Prostate gland (tissue), 2 donors: Measurements from ENCODE around the gene AGPAT4. TPM values are rescaled to one million over a fixed set of nuclear protein-coding genes. Genes with fewer than 3 reads are reported as not detected.

Experiments used
- DNase-seq: peaks from one replicate; pipeline ENCODE4 v3.0.0-alpha.2; 2019; ENCODE audit warnings: low spot score
- H3K27ac ChIP-seq, 2 donors: fragments of 200-600 bp; sonication (generic); 2 replicates each; pipeline ENCODE4 v1.5.1; 2017 to 2019
- H3K27me3 ChIP-seq: fragments of 200-600 bp; sonication (generic); replicated peaks from 2 replicates; pipeline ENCODE4 v1.5.1; 2019; ENCODE audit not compliant: insufficient read depth
- H3K36me3 ChIP-seq, 2 donors: fragments of 200-600 bp; sonication (generic); 1 replicate in 1 of 2; 2 replicates in 1 of 2; pipeline versions ENCODE4 v1.5.1 to v1.8.1; 2017 to 2019
- H3K4me1 ChIP-seq: fragments of 200-600 bp; sonication (generic); replicated peaks from 2 replicates; pipeline ENCODE4 v1.5.1; 2019
- H3K4me3 ChIP-seq, 2 donors: fragments of 200-600 bp; sonication (generic); 2 replicates each; pipeline ENCODE4 v1.5.1; 2017 to 2019
- H3K9me3 ChIP-seq: fragments of 200-600 bp; sonication (generic); 2 replicates; pipeline ENCODE4 v1.5.1; 2017
- POLR2A ChIP-seq: fragments of 450-650 bp; IDR thresholded peaks from one replicate; pipeline ENCODE4 v1.6.1; 2016; ENCODE audit warnings: antibody characterized with exemption, mild to moderate bottlenecking
- POLR2AphosphoS5 ChIP-seq: sonication (generic); formaldehyde crosslinking; IDR thresholded peaks from one replicate; pipeline ENCODE4 v1.6.1; 2017; ENCODE audit warnings: antibody characterized with exemption
- WGBS: methylation state at CpG from one replicate; pipeline ENCODE4 v1.1.5; 2018; 5-methylcytosine and 5-hydroxymethylcytosine counted together
- intact Hi-C: fragments of 100-400 bp; cut with DNase I; formaldehyde crosslinking; loops from one replicate; pipeline ENCODE4 v1.14.2; 2022
- total RNA-seq, 2 donors: library from RNA; depleted of rRNA; stranded (reverse); fragments of >200 nt; gene quantifications; one replicate each; pipeline ENCODE4 v1.1.0, GENCODE V29; 2016
- TF ChIP-seq, protein P1 (sequence below), 4 experiments: fragments of 200-600 bp in 2 of 4; fragments of 450-650 bp in 2 of 4; sonication (generic) in 2 of 4; IDR thresholded peaks; 1 replicate in 3 of 4; 2 replicates in 1 of 4; pipeline ENCODE4 v1.5.1; 2016 to 2019; ENCODE audit warnings: antibody characterized with exemption in 4 of 4, mild to moderate bottlenecking in 2 of 4, moderate library complexity in 2 of 4

Gene AGPAT4
- total RNA-seq, 2 donors from 2014 or later: 1.7 to 4.2 TPM

DNA sequence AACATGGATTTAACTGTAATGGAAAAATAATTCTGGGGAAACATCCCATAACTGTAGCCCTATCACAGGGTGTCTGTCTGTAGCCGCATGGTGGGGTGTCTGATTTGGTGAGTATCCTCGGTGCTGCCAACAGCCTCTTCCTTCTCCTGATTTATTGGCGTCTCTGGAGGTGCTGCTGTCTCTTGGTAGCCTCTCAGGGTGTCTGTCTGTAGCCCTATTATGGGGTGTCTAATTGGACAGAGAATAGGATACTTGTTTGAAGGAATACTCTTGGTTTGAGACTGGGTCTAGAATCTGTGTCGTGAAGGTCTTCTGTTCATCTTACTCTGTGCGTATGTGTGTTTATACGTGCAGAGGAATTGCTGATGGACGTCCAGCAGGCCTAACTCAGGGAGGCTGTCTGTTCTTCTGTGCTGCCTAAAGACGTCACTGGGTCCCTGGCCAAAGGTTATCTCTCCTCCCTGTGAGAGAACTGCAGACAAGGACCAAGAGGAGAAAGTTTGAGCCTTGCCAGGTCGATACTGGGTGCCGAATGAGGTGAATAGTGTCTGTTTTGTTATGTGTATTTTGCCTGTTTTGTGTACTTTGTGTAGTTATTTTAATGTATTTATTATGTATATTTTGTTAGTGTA, 18.9 kb upstream of the AGPAT4 start:
- DNase-seq: no peak

DNA sequence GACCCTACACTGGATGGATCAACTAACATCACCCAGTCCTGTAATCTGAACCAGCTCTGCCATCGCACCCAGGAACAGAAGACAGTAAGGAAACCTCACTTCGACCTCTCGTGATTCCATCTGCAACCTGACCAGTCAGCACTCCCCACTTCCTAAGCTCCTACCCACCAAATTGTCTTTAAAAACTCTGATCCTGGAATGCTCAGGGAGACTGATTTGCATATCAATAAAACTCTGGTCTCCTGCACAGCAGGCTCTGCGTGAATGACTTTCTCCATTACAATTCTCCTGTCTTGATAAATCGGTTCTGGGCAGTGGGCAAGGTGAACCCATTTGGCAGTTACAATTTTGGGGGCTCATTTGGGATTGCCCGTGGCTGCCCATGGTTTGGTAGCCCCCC, 18.3 kb upstream of the AGPAT4 start:
- intact Hi-C loops: no loop called here
- TF ChIP-seq POLR2A: no peak
- TF ChIP-seq POLR2AphosphoS5: no peak
- TF ChIP-seq, protein P1, sequence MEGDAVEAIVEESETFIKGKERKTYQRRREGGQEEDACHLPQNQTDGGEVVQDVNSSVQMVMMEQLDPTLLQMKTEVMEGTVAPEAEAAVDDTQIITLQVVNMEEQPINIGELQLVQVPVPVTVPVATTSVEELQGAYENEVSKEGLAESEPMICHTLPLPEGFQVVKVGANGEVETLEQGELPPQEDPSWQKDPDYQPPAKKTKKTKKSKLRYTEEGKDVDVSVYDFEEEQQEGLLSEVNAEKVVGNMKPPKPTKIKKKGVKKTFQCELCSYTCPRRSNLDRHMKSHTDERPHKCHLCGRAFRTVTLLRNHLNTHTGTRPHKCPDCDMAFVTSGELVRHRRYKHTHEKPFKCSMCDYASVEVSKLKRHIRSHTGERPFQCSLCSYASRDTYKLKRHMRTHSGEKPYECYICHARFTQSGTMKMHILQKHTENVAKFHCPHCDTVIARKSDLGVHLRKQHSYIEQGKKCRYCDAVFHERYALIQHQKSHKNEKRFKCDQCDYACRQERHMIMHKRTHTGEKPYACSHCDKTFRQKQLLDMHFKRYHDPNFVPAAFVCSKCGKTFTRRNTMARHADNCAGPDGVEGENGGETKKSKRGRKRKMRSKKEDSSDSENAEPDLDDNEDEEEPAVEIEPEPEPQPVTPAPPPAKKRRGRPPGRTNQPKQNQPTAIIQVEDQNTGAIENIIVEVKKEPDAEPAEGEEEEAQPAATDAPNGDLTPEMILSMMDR (IDR thresholded peaks at IDR 0.05): no peak
- 82% methylated on average over 6 of the region's 6 CpGs for WGBS

More for the DNA sequence above, 18.9 kb upstream of the AGPAT4 start:
- intact Hi-C loops: no loop called here
- Histone ChIP-seq H3K27me3 (no peaks in the 10 kb centered on the region), H3K27ac (no peak overlapping the region), H3K9me3 (no peaks in the 10 kb centered on the region), H3K4me3 (no peak overlapping the region), H3K36me3 (no peaks in the 10 kb centered on the region), H3K4me1 (no peaks in the 10 kb centered on the region)
- TF ChIP-seq POLR2A (no peak), POLR2AphosphoS5 (no peak)
- TF ChIP-seq, protein P1 (IDR thresholded peaks at IDR 0.05): no peak
- 87% methylated on average over 10 of the region's 10 CpGs for WGBS

DNA sequence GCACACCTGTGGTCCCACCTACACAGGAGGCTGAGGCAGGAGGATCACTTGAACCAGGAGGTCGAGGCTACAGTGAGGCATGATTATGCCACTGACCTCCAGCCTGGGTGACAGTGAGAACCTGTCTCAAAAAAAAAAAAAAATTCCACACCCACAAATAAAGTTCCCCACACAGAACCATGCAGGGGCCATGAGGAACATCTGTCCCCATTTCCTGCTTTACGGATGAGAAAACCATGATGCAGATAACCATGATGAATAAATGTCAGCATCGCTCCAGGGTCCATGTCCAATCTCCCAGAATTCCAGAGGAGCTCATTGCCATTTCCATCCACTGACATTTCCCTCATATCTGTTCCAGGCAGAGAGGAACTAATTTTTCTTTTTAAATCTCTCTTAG, 16.9 kb upstream of the AGPAT4 start:
- WGBS: 88% methylated on average over 3 of the region's 3 CpGs
- intact Hi-C loops: no loop called here
- Histone ChIP-seq H3K4me3 (no peak overlapping the region), H3K9me3 (no peaks in the 10 kb centered on the region), H3K4me1 (no peaks in the 10 kb centered on the region), H3K36me3 (no peaks in the 10 kb centered on the region), H3K27ac (no peak overlapping the region), H3K27me3 (no peaks in the 10 kb centered on the region)
- no peak for TF ChIP-seq POLR2AphosphoS5
- DNase-seq: no peak

More for the DNA sequence above, 18.3 kb upstream of the AGPAT4 start:
- no peak for DNase-seq
- Histone ChIP-seq H3K4me1 (no peaks in the 10 kb centered on the region), H3K27ac (no peak overlapping the region), H3K9me3 (no peaks in the 10 kb centered on the region), H3K27me3 (no peaks in the 10 kb centered on the region), H3K4me3 (no peak overlapping the region), H3K36me3 (no peaks in the 10 kb centered on the region)

DNA sequence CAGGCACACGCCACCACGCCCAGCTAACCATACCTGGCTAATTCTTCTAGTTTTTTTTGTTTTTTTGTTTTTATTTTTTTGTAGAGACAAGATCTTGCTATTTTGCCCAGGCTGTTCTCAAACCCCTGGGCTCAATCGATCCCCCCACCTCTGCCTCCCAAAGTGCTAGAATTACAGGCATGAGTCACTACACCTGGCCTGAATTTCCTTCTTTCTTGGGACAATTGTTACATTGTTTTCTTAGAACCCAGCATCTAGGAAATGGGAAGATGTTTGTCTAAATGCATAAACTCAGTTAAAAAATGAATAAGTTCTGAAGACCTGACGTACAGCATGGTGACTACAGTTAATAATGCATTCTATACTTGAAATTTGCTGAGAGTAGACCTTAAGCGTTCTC, 10.8 kb upstream of the AGPAT4 start:
- WGBS: 86% methylated on average over 5 of the region's 5 CpGs
- DNase-seq: no peak
- H3K4me3 ChIP-seq: no peak overlapping the region
- no peaks in the 10 kb centered on the region for H3K27me3 ChIP-seq
- H3K4me1 ChIP-seq: no peaks in the 10 kb centered on the region
- TF ChIP-seq POLR2A (no peak), POLR2AphosphoS5 (no peak)
- TF ChIP-seq, protein P1 (IDR thresholded peaks at IDR 0.05): no peak
- no peak overlapping the region for H3K27ac ChIP-seq
- intact Hi-C loops: no loop called here
- H3K9me3 ChIP-seq: no peaks in the 10 kb centered on the region
- no peaks in the 10 kb centered on the region for H3K36me3 ChIP-seq

DNA sequence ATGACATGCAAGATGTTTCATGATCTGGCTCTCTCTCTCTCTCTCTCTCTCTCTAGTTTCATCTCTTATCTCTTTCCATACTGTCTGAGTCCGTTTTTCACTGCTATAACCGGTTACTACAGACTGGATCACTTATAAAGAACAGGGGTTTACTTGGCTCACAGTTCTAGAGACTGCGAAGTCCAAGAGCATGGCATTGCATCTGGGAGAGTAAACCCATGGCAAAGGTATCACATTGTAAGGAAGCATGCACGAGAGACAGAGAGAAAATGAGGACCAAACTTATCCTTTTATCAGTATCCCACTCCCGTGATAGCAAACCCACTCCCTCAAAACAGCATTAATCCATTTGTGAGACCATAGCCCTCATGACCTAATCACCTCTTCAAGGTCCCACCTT, 7.2 kb upstream of the AGPAT4 start:
- Histone ChIP-seq H3K9me3 (no peaks in the 10 kb centered on the region), H3K27ac (no peak overlapping the region), H3K36me3 (no peaks in the 10 kb centered on the region), H3K4me3 (no peak overlapping the region), H3K27me3 (peaks cover 2% of the 10 kb centered on the region), H3K4me1 (no peaks in the 10 kb centered on the region)
- DNase-seq: no peak
- TF ChIP-seq, protein P1 (IDR thresholded peaks at IDR 0.05): no peak
- no peak for TF ChIP-seq POLR2AphosphoS5
- TF ChIP-seq POLR2A: no peak
- 88% methylated on average over 5 of the region's 5 CpGs for whole genome bisulfite sequencing
- intact Hi-C loops: no loop called here
